SK-N-MC (cell line): ENCODE data around the gene MSANTD3.
"Not testable (repeated sequence)": the region's sequence is repeated elsewhere in the genome, so short reads cannot be mapped to it uniquely, and the experiment has no call there.

ENCODE experiments used
- DNase-seq: peaks from one replicate; pipeline ENCODE4 v3.0.0-alpha.2; 2011; ENCODE audit warnings: low read depth, low spot score
- H3K27ac ChIP-seq: fragments of 200-600 bp; sonication (generic); 2 replicates; pipeline ENCODE4 v1.5.1; 2016; ENCODE audit warnings: mixed run types
- H3K36me3 ChIP-seq: fragments of 200-600 bp; sonication (generic); 2 replicates; pipeline ENCODE4 v1.6.1; 2017; ENCODE audit warnings: antibody characterized with exemption, low read length, mixed read lengths; ENCODE audit not compliant: insufficient read depth
- H3K4me3 ChIP-seq: fragments of 200-600 bp; sonication (generic); 2 replicates; pipeline ENCODE4 v1.5.1; 2016
- H3K9ac ChIP-seq: fragments of 200-600 bp; sonication (generic); 2 replicates; pipeline ENCODE4 v1.8.0; 2017; ENCODE audit warnings: mixed run types, mixed read lengths; ENCODE audit not compliant: insufficient read length
- H3K9me3 ChIP-seq: fragments of 200-600 bp; sonication (generic); 2 replicates; pipeline ENCODE4 v1.6.1; 2017; ENCODE audit warnings: low read depth, mild to moderate bottlenecking, antibody characterized with exemption, low read length, moderate library complexity, mixed read lengths
- EZH2 ChIP-seq: fragments of 200-600 bp; sonication (generic); IDR thresholded peaks from one replicate; pipeline ENCODE4 v1.6.1; 2017; ENCODE audit warnings: antibody characterized with exemption
- FOXP2 ChIP-seq: optimal IDR thresholded peaks from 2 replicates; pipeline ENCODE3; 2011; ENCODE audit warnings: mild to moderate bottlenecking, moderate library complexity; ENCODE audit not compliant: insufficient read depth; ENCODE audit errors: extremely low read length, control extremely low read depth
- POLR2AphosphoS5 ChIP-seq: IDR thresholded peaks from 2 replicates; pipeline ENCODE4 v1.6.1; 2012; ENCODE audit warnings: mild to moderate bottlenecking, low read depth, low read length, borderline replicate concordance

Gene MSANTD3

DNA sequence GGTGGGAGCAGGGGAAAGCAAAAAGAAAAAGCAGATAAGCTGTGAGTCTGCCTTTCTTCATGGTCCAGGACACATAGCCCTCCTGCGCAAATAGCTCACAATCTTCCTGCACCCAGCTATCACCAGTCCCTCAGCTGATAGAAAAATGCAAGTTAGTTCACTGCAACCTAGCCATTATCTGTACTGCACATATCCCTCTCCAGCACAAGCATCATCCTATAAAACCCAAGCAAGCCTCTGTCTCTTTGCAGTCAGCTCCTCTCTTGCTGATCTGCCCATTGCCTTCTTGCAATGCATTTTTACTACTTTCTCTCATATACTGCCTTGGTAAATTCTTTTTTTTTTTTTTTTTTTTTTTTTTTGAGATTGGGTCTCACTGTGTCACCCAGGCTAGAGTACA, 20.0 kb upstream of the MSANTD3 start:
- no peak for DNase-seq
- H3K36me3 ChIP-seq = no peaks in the 10 kb centered on the region
- no peak overlapping the region for H3K9ac ChIP-seq
- no peak overlapping the region for H3K4me3 ChIP-seq
- no peak overlapping the region for H3K27ac ChIP-seq
- TF ChIP-seq FOXP2 (no peak), POLR2AphosphoS5 (no peak), EZH2 (no peak)
- H3K9me3 ChIP-seq = no peaks in the 10 kb centered on the region

DNA sequence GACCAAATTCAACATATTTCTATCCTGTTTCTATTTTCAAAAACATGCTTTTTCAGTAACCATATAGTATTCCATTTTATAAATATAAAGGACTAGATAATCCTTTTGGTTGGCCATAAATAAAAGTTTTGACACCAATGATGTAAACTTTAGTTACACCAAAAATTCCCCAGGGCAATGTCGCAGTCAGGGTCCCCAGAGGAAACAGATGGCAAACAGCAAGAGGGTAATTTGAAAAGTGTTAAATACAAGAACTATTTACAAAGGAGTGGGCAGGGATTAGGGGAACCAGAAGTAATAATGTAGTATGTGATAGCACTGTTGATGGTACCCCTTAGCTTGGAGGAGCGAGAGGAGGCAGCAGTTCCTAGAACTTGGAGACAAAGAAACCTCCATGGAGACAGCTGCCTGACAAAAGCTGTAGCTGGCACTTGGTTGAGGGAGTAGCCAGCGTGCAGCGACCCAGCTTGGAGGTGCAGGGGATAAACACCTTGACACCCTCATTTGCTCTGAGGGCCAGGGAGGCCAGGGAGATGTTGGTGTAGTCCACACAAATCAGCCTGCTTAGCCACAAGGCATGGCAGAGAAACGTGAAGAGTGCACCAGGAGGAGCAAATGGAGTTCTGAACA, 18.3 kb upstream of the MSANTD3 start:
- H3K36me3 ChIP-seq = no peaks in the 10 kb centered on the region
- no peak overlapping the region for H3K4me3 ChIP-seq
- no peaks in the 10 kb centered on the region for H3K9me3 ChIP-seq
- no peak overlapping the region for H3K9ac ChIP-seq
- no peak overlapping the region for H3K27ac ChIP-seq
- DNase-seq = peak; percentile 65
- TF ChIP-seq POLR2AphosphoS5 = peak; percentile 20; the same call in 1 of the 2 replicates
- no peak for TF ChIP-seq EZH2

DNA sequence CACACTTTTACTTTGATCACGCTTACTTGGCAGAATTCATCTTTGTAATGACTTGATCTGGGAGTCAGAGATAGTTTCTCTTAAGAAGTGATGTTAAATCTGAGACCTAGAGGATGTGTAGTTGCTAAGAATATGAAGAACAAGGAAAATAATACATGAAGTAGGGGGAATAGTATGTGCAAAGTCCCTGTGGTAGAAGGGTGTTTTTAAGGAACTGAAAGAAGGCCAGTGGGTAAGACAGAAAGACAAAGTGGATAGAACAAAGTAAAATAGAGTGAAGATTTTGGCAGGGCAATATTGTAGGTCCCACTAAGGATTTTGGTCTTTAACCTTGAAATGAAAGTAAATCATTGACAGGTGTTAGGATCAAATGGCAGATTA, 17.8 kb upstream of the MSANTD3 start:
- Histone ChIP-seq H3K9ac (no peak overlapping the region), H3K36me3 (no peaks in the 10 kb centered on the region), H3K9me3 (no peaks in the 10 kb centered on the region), H3K4me3 (no peak overlapping the region), H3K27ac (no peak overlapping the region)
- TF ChIP-seq EZH2 = no peak
- TF ChIP-seq FOXP2 = no peak
- no peak for TF ChIP-seq POLR2AphosphoS5
- DNase-seq = no peak

DNA sequence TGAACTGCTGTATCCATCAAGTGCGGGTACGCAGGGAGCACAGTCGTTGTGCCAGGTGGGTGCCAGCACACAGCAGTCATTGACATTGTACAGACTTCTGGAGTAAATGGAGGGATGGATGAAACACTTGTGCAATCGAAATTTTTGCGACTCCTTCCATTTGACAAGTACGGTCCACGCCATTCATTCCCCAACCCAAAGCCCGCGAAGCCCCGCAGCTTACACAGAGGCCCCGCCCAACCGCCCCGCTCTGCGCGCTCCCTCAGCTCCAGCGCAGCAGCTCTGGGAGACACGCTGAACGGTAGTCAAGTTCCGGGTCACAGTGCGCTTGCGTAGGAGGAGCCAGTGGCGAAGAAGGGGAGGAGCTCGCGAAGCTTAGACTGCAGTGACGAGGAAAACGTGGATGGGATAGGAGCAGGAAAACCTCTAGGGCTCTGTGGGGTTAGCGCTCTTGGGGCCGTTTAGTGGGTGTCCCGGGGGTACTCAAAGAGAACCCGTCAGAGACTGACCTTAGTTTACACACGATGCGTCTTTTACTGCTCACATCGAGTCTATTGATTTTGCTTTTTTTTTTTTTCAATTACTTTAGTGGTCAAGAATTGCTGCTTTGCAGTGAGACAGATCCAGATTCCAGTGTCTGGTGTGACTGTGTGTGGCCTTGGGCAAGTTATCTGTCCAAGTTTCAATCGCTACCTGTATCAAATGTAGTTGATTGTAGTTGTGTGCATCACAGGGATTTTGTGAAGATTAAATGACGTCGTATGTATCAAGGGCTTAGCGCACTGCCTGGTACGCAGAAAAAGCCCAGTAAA, 15.3 kb upstream of the MSANTD3 start:
- H3K9me3 ChIP-seq = no peaks in the 10 kb centered on the region
- DNase-seq = no peak
- no peaks in the 10 kb centered on the region for H3K36me3 ChIP-seq
- TF ChIP-seq FOXP2 (no peak), EZH2 (no peak), POLR2AphosphoS5 (peak; percentile 61; the same call in 1 of the 2 replicates)
- no peak overlapping the region for H3K27ac ChIP-seq
- H3K9ac ChIP-seq = no peak overlapping the region
- H3K4me3 ChIP-seq = no peak overlapping the region

DNA sequence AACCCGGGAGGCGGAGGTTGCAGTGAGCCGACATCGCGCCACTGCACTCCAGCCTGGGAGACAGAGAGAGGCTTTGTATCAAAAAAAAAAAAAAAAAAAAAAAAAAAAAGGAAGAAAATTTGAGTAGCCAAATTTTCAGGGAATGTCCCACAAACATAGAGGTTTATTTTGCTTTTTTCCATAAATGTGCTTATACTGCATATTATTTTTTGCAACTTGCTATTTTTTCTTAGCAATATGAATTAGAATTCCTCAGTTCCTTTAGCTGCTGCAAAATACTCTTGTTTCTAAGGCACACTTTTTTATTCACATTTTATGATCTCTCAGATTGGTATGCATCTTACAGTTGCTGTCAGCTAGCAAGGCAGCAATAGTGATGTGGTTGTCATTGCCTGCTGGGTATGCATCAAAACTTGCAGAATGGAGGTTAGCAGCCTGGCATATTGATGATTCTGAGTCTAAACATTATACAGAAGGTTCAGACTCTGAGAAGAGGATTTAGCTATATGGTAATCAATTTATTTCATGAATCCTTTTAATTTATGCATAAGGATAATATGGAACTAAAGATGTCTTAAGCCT, 13.0 kb upstream of the MSANTD3 start:
- H3K36me3 ChIP-seq = no peaks in the 10 kb centered on the region
- H3K4me3 ChIP-seq = no peak overlapping the region
- no peaks in the 10 kb centered on the region for H3K9me3 ChIP-seq
- TF ChIP-seq EZH2 = no peak
- no peak for TF ChIP-seq FOXP2
- no peak for TF ChIP-seq POLR2AphosphoS5
- no peak overlapping the region for H3K27ac ChIP-seq
- H3K9ac ChIP-seq = no peak overlapping the region
- DNase-seq = no peak

DNA sequence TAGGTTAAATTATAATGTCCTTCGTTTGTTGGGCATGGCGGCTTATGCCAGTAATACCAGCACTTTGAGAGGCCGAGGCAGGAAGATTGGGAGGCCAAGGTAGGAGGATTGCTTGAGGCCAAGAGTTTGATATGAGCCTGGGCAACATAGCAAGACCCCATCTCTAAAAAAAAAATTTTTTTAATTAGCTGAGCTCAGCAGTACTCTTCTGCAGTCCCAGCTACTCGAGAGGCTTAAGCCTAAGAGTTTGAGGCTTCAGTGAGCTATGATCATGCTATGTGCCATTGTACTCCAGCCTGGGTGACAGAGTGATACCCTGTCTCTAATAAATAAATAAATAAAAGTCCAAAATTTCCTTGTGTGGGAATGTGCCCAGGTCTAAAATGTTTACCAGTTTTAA, 9.1 kb upstream of the MSANTD3 start:
- TF ChIP-seq EZH2 (no peak), POLR2AphosphoS5 (no peak), FOXP2 (no peak)
- Histone ChIP-seq H3K9ac (no peak overlapping the region), H3K36me3 (no peaks in the 10 kb centered on the region), H3K27ac (no peak overlapping the region), H3K9me3 (no peaks in the 10 kb centered on the region), H3K4me3 (no peak overlapping the region)
- DNase-seq = no peak

DNA sequence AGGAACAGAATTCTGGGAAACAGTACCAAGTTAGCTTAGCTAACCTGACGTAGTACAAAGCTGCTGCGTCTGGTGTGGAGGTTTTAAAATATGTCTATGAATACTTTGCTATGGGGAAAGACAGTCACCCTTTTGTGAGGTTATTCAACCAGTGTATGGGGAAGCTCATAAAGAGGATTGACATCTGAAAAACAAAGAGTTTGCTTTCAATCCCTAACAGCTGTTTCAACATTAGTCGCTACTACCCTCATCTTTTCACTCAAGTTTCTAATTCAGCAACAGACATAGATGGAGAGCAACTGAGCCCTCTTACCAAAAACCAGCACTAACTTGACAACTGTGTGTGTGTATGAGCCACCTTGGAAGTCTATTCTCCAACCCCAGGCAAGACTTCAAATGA, 7.8 kb upstream of the MSANTD3 start:
- no peak for TF ChIP-seq EZH2
- TF ChIP-seq FOXP2 = no peak
- no peak for TF ChIP-seq POLR2AphosphoS5
- Histone ChIP-seq H3K27ac (no peak overlapping the region), H3K4me3 (no peak overlapping the region), H3K9ac (no peak overlapping the region), H3K36me3 (no peaks in the 10 kb centered on the region), H3K9me3 (no peaks in the 10 kb centered on the region)
- DNase-seq = no peak

DNA sequence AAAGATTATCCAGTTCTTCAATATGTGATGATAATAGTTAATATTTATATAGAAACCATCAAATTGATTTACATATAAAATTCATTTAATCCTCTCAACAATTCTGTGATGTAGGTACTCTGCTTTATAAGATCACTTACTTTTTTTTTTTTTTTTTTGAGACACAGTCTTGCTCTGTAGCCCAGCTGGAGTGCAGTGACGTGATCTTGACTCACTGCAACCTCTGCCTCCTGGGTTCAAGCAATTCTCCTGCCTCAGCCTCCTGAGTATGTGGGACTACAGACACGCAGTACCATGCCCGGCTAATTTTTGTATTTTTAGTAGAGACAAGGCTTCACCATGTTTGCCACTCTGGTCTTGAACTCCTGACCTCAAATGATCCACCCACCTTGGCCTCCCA, 5.8 kb upstream of the MSANTD3 start:
- not testable (repeated sequence) for H3K9me3 ChIP-seq, H3K36me3 ChIP-seq, H3K4me3 ChIP-seq, H3K9ac ChIP-seq, H3K27ac ChIP-seq, DNase-seq
